Osteoblast (primary cell): ENCODE measurements around the gene ANKS1B. TPM values are rescaled to one million over a fixed set of nuclear protein-coding genes. Genes with fewer than 3 reads are reported as not detected.
"Not testable (repeated sequence)": the region's sequence is repeated elsewhere in the genome, so short reads cannot be mapped to it uniquely, and the experiment has no call there.

Experiments used
- DNase-seq: peaks from one replicate; pipeline ENCODE4 v3.0.0; 2011; ENCODE audit warnings: low spot score, mixed read lengths; ENCODE audit not compliant: insufficient read length; ENCODE audit errors: missing footprints
- H2AFZ ChIP-seq: 2 replicates; pipeline ENCODE4 v1.6.0; 2011; ENCODE audit warnings: mild to moderate bottlenecking, low read length
- H3K27ac ChIP-seq: 2 replicates; pipeline ENCODE4 v1.5.1; 2011; ENCODE audit warnings: mild to moderate bottlenecking, low read depth, low read length, moderate library complexity
- H3K27me3 ChIP-seq: 2 replicates; pipeline ENCODE4 v1.6.0; 2012; ENCODE audit warnings: mild to moderate bottlenecking, control low read depth, inconsistent platforms, low read length, moderate library complexity; ENCODE audit not compliant: insufficient read depth
- H3K36me3 ChIP-seq: 2 replicates; pipeline ENCODE4 v1.5.1; 2011; ENCODE audit warnings: mild to moderate bottlenecking, low read length, control low read depth, moderate library complexity; ENCODE audit not compliant: insufficient read depth
- H3K4me1 ChIP-seq: 2 replicates; pipeline ENCODE4 v1.5.1; 2011; ENCODE audit warnings: mild to moderate bottlenecking, low read length, control low read depth, moderate library complexity; ENCODE audit not compliant: insufficient read depth
- H3K4me2 ChIP-seq: 2 replicates; pipeline ENCODE4 v1.6.0; 2011; ENCODE audit warnings: mild to moderate bottlenecking, low read length; ENCODE audit not compliant: insufficient read depth
- H3K4me3 ChIP-seq: fragments of 200-600 bp; sonication (generic); 3 replicates; pipeline ENCODE4 v1.5.1; 2012; ENCODE audit warnings: mild to moderate bottlenecking, low read length, inconsistent platforms; ENCODE audit not compliant: insufficient read depth
- H3K79me2 ChIP-seq: 2 replicates; pipeline ENCODE4 v1.6.0; 2012; ENCODE audit warnings: mild to moderate bottlenecking, low read length, control low read depth, inconsistent platforms; ENCODE audit not compliant: insufficient read depth
- H3K9me3 ChIP-seq: 2 replicates; pipeline ENCODE4 v1.5.1; 2011; ENCODE audit warnings: low read depth, low read length, control low read depth
- H4K20me1 ChIP-seq: 2 replicates; pipeline ENCODE4 v1.6.0; 2012; ENCODE audit warnings: mild to moderate bottlenecking, low read length, control low read depth; ENCODE audit not compliant: insufficient read depth
- total RNA-seq: library from RNA; depleted of rRNA; stranded (reverse); fragments of >200 nt; gene quantifications from 2 replicates; pipeline ENCODE4 v1.2.3, GENCODE V29; 2012
- TF ChIP-seq, protein P1 (sequence below): IDR thresholded peaks from 2 replicates; pipeline ENCODE4 v1.5.1; 2011; ENCODE audit warnings: mild to moderate bottlenecking, low read depth, low read length, moderate library complexity; ENCODE audit errors: extremely low read depth

Gene ANKS1B
- total RNA-seq, 1 donor: 2.2 TPM

DNA sequence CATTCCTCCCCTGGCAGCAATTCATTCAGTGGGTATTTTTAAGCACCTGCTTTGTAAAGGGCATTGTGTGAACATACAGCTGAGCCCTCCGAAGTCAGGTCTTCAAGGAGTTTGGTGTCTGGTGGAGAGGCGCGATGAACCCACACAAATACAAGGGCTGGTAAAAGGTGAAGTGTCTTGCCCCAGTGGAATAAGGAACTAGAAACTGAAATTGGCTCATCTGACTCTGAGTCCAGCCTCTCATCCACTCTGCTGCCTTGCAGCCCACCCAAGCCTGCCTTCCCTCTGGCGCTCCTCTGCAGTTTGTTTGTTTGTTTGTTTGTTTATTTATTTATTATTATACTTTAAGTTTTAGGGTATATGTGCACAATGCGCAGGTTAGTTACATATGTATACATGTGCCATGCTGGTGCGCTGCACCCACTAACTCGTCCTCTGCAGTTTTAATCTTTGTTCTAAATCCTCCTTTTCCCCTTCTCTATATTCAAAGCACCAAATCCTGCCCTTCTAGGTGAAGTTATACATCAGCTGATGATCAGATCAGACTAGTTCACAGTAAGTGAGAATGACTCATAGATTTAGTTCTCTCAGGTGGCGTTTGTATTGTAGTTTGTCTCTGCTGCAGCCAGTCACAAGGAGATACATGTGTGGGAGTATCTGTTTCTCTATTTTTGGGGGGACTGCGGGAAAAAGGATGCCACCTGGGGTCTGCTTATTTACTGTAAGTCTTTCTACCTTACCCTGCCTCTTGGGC is 945.2 kb downstream of the ANKS1B start:
- Histone ChIP-seq H3K4me1 (no peaks in the 10 kb centered on the region), H3K79me2 (no peaks in the 10 kb centered on the region), H3K4me2 (no peak overlapping the region), H3K9me3 (no peaks in the 10 kb centered on the region), H3K27me3 (no peaks in the 10 kb centered on the region), H3K4me3 (no peak overlapping the region), H3K27ac (no peak overlapping the region), H4K20me1 (no peaks in the 10 kb centered on the region), H2AFZ (no peak overlapping the region), H3K36me3 (no peaks in the 10 kb centered on the region)
- no peak for DNase-seq
- TF ChIP-seq, protein P1, sequence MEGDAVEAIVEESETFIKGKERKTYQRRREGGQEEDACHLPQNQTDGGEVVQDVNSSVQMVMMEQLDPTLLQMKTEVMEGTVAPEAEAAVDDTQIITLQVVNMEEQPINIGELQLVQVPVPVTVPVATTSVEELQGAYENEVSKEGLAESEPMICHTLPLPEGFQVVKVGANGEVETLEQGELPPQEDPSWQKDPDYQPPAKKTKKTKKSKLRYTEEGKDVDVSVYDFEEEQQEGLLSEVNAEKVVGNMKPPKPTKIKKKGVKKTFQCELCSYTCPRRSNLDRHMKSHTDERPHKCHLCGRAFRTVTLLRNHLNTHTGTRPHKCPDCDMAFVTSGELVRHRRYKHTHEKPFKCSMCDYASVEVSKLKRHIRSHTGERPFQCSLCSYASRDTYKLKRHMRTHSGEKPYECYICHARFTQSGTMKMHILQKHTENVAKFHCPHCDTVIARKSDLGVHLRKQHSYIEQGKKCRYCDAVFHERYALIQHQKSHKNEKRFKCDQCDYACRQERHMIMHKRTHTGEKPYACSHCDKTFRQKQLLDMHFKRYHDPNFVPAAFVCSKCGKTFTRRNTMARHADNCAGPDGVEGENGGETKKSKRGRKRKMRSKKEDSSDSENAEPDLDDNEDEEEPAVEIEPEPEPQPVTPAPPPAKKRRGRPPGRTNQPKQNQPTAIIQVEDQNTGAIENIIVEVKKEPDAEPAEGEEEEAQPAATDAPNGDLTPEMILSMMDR: no peak

DNA sequence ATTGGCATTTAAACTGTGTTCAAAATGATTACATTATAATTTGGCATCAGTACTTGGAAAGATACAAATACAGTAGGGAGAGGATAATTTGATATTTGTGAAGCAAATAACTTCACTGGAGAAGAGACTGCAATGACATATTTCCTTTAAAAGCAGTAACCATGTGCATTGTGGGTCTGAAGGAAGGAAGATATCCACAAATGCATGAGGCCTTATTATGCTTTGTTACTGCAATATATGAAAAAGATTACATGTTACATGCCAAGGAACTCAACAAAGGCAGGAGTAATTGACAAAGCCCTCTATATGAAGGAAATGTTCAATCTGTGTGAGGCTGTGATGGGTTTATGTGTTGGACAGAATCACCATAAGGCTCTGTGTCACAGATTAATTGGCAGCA is 948.2 kb downstream of the ANKS1B start:
- H2AFZ ChIP-seq: no peak overlapping the region
- no peak overlapping the region for H3K27ac ChIP-seq
- H3K79me2 ChIP-seq: no peaks in the 10 kb centered on the region
- DNase-seq: no peak
- TF ChIP-seq, protein P1: no peak
- H3K36me3 ChIP-seq: no peaks in the 10 kb centered on the region
- H3K4me3 ChIP-seq: no peak overlapping the region
- no peaks in the 10 kb centered on the region for H3K27me3 ChIP-seq
- no peak overlapping the region for H3K4me2 ChIP-seq
- no peaks in the 10 kb centered on the region for H3K4me1 ChIP-seq
- no peaks in the 10 kb centered on the region for H3K9me3 ChIP-seq
- no peaks in the 10 kb centered on the region for H4K20me1 ChIP-seq

DNA sequence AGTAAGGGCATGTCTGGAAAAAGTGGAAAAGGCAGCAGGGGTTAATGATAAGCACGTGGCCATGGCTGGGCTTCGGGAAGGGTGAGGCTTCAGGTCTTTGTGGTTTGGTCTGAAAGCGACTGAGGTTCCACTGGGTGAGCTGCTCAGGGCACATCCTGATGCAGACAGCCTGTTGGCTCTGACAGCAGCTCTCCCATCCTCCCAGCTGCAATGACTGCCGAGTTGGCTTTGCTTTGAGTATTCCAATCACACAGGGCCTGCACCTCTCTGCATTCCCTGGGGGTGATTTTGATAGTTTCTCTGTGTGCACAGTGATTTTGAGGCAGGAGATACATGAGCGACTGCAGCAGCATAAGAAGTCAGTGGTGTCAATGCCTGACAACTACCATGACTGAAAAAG is 948.9 kb downstream of the ANKS1B start:
- Histone ChIP-seq H4K20me1 (no peaks in the 10 kb centered on the region), H3K36me3 (no peaks in the 10 kb centered on the region), H3K27me3 (no peaks in the 10 kb centered on the region), H2AFZ (no peak overlapping the region), H3K27ac (no peak overlapping the region), H3K4me1 (no peaks in the 10 kb centered on the region), H3K79me2 (no peaks in the 10 kb centered on the region), H3K4me2 (no peak overlapping the region), H3K4me3 (no peak overlapping the region), H3K9me3 (no peaks in the 10 kb centered on the region)
- DNase-seq: no peak
- TF ChIP-seq, protein P1: no peak

DNA sequence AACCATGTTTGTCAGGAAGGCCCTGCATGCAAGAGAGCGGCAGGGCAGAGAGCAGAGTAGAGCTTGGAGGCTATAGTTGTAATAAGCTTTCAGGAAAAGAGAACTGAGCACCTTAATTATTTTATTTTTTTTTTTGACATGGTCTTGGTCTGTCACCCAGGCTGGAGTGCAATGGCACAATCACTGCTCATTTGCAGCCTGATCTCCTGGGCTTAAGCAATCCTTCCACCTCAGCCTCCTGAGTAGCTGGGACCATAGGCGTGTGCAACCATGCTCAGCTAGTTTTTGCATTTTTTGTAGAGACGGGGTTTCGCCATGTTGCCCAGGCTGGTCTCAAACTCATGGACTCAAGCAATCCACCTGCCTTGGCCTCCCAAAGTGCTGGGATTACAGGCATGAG is 950.5 kb downstream of the ANKS1B start:
- not testable (repeated sequence) for H3K4me1 ChIP-seq, H2AFZ ChIP-seq, H4K20me1 ChIP-seq, H3K36me3 ChIP-seq, H3K4me3 ChIP-seq, H3K4me2 ChIP-seq, H3K27ac ChIP-seq, H3K79me2 ChIP-seq, H3K9me3 ChIP-seq, DNase-seq, H3K27me3 ChIP-seq
